GM11168 (cell line): ENCODE data around the gene RIMS4.
"Not testable (repeated sequence)": the region's sequence is repeated elsewhere in the genome, so short reads cannot be mapped to it uniquely, and the experiment has no call there.

ENCODE experiments used
- in situ Hi-C: fragments of 300-500 bp; cut with MboI; formaldehyde crosslinking; loops from one replicate; pipeline ENCODE4 v1.12.0; 2022; ENCODE audit warnings: low sequenced_read_pairs; ENCODE audit not compliant: unreplicated experiment

The RIMS4 gene

DNA sequence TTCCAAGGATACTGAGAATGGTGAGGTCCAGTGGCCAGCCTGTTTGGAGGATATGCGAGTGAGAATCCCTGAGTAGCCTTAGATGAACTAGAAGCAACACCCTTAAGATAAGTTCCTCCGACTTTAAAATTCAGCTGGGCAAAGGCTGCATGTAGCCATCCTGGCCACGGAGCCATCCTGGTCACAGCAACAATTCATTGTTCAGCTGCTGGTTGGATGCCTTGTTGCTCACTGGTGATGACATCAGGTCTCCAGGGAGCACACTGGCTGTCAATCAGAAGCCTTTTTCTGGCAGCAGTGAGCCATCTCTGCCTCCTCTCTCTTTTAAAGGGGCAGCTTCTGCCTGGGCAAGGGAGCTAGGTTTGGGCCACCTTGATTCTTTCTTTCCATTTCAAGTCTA, 22.4 kb upstream of the RIMS4 start:
- in situ Hi-C loops: no loop called here

DNA sequence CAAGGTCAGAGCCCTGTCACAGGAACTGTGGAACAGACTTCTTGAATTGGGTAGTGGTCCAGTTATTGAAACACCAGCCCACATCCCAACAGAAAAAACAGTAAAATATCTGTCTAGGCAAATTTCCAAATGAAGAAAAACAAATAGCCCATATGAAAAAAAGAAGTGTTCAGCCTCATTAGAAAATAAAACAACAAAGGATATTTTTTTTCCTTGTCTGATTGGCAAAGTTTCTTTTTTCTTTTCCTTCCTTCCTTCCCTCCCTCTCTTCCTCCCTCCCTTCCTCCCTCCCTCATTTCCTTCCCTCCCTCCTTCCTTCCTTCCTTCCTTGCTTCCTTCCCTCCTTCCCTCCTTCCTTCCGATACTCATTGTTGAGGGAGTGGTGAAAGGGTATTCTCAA, 20.6 kb upstream of the RIMS4 start:
- in situ Hi-C loops: no loop called here

DNA sequence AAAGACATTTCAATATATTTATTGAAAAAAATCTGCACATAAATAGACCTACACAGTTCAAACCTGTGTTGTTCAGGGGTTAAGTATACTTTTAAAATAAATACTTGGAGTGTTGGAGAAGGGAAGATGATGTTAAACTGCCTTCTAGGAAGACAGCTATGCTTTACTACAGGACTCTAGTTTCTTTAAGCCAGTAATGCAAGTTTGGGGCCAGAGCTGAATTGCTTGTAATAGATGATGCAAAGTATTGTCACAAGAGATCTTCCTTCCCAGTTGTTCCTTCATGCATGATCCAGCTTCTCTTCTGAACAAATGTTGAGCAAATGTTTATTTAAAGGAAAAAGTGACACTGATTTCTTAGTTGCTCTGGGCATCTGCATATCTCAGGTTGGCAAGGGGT, 20.2 kb upstream of the RIMS4 start:
- in situ Hi-C loops: no loop called here

DNA sequence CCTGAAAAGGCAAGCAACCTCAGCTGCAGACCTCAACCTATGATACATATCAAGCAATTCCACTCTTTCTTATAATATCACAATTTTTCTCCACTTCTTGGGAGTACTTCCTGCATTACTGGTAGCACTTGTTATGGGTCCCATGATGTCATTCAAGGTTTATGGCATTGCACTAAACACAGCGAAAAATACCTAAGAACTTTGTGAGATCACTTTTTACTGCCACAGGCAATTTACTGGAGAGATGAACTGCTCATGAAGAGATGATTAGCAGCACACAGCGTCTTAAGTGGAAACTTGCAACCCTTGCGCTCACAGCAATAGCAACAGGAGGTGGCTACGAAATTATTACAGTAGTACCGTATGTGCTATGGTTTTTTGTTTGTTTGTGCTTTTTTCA, 19.3 kb upstream of the RIMS4 start:
- in situ Hi-C loops: no loop called here

DNA sequence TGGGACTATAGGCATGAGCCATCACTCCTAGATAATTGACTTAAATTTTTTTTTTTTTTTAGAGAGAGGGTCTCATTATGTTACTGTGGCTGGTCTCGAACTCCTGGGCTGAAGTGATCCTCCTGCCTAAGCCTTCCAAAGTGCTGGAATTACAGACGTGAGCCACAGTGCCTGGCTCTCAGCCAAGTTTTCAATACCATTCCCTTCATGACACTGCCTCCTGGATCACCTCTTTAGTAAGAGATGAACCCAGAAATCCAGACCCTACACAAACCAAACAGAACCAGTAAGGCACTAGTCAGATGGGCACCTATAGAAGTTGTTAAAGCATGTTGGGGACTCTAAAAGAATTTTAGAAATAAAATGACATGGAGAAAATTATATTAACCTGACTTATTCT, 18.3 kb upstream of the RIMS4 start:
- in situ Hi-C loops: no loop called here

DNA sequence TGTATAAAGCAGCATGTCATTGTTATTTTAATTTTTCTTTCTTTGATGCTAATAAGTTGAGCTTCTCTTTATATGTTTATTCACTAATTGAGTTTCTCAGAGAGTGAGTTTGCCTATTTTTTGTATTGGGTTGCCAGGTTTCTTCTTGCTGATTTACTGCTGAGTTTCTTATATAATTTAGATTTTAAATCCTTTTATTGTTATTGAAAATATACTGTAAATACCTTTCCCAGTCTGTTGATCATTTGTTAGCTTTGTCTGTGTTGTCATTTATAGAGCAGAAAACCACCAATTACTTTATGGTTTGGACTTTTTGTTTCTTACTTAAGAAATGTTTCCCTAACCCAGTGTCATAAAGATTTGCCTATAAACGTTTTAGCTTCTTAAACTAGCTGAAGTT, 17.1 kb upstream of the RIMS4 start:
- in situ Hi-C loops: no loop called here

DNA sequence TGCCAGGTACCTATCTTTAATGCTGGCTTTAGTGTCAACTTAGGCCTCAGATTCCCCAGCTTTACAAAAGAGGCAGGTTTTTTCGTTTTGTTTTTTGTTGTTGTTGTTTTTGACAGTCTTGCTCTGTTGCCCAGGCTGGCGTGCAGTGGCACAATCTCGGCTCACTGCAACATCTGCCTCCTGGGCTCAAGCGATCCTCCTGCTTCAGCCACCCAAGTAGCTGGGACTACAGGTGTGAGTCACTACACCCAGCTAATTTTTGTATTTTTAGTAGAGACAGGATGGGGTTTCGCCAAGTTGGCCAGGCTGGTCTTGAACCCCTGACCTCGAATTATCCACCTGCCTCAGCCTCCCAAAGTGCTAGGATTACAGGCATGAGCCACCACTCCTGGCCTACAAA, 11.2 kb upstream of the RIMS4 start:
- in situ Hi-C loops: not testable (repeated sequence)

DNA sequence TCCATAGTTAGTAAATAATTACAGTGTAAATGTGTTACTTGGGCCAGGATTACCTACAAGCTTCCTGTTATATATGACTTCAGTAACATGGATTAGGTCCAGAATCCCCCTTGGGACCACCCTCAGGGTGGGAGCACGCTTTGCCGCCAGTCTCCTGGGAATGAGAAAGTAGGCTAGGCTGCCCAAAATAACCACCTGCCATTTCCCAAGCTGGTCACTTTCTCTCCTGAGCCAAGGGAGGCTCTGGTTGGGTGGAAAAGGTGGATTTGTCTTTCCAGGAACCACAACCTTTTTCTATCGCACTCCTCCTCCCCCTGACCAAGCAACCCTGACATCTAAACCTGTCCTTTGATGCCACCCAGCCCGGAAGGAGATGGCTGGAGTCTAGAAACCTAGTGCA, 9.6 kb upstream of the RIMS4 start:
- in situ Hi-C loops: no loop called here

DNA sequence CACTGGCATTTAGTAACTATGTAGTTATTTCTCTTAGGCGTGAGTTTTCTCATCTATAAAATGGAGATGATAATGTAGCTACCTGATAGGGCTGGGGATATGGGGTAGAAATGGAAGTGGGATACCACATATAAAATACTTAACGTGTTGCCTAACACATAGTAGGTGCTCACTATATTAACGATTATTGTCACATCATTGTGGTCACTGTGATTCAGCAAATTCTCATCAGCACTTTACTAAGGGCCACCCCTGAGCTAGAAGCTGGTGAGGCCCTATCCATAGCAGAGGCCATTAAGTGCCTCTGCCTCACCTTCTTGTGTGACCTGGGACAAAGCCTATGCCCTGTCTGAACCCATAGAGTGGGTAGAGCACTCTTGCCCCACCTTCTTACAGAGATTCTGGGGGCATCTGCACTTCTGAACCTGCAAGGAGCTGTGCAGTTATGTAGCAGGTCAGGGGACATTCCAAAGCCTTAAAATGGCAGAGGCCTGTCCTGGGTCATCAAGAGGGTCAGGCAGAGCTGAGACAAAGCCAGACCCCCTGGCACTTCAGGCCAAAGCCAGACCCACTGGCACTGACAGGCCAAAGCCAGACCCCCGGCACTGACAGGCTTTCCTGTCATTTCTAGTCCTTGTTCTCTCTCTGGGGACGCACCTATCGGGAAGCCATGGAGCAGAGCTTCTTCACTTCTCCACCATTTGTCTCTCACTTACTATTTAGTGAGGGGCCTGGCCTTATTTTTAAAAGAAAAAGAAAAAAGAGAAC, 7.0 kb upstream of the RIMS4 start:
- in situ Hi-C loops: no loop called here

DNA sequence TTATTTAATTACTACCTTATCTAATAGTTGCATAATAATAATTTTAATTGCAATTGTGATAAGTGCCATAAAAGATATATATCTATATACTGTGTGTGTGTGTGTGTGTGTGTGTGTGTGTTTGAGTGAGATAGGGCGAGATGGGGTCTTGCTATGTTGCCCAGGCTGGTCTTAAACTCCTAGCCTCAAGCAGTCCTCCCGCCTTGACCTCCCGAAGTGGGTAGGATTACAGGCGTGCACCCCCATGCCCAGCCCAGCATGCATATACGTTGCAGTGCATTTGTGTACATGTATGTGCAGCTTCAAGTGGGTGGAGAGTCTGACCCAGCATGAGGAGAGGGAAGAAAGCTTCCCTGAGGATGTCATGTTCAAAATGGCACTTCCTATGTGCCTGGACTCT, 4.6 kb upstream of the RIMS4 start:
- in situ Hi-C loops: no loop called here

DNA sequence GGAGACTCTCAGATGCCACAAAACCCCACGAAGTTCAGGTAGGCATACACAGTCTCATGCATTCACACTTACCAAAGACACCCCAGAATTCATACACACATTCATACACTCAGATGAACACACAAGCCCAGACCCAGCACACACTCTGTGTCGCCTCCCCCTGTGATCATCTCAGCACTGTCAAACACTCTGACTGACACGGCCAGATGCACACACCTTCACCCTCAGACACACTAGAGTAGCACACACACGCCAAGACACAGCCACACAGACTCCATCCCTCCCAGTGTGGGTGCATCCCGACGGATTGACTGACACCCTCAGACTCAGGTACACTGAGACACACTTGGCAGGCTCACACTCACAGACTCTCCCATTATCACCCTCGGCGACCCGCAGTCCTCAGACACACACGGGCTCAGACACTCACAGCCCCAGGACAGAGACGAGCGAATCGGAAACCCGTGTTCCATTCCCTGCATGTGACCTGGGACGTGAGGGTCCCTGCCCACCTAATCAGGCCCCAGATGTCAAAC, 872 bp upstream of the RIMS4 start:
- in situ Hi-C loops: no loop called here

DNA sequence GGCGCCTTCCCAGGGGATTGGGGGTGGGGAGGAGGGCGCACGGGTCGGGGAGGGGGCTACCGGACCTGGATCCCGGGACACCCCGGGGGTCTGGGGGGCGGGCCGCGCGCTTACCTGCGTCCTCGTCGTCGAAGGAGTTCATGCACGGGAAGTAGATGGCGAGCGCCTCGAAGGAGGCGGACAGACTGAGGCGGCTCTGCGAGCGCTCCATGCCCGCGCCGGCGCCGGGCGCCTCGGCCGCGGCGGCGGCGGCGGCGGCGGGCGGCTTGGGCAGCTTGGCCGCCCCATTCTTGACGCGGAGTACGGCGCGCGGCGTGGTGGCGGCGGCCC, 320 bp downstream of the RIMS4 start:
- in situ Hi-C loops: no loop called here

DNA sequence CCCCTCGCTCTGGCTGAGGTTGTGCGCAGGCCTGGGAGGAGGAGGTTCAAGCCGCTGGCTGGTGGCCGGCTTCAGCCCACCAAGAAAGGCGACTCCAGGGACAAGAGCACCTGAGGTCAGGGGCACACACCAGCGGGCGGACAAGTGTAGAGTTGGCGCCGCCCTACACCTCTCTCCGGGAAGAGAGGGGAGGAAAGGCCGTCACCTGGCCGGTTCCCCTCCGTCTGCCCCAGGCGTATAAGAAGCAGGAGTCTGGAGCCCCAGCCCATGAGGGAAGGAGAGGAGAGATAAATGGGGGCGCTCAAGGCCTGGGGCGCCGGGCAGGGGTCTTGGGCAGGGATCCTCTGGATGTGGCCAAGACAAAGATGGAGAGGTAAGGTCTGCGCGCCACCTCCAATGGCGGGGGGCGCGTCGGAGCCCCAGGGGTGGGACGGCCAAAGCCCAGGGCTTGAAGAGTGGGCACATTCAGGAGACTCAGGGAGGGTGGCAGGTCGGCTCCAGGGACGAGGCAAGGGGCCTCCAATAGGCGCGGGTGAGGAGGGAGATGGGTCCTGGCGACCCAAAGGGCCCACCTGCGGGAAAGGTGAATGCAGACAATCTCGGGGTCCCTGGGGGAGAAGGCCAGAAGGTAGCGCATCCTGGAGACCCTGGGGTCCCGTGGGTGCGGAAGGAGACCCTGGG, 826 bp downstream of the RIMS4 start:
- in situ Hi-C loops: no loop called here

DNA sequence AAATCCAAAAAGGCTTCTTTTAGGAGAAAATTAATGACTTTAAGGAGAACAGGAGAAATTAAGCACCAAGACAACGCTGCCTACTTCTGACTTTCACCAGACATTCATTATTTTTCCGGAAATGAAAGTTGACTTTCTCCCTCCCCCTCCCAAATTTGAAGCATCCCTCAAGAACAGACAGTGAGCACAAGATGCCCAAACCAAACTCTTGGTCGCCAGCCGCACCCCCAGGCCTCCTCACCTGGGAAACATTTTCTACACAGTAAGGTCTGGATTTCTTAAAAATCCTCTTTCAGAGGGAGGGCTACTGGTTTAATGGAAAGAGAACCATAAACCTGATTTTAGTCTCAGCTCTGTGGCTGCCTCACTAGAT, 2.7 kb downstream of the RIMS4 start:
- in situ Hi-C loops: no loop called here

DNA sequence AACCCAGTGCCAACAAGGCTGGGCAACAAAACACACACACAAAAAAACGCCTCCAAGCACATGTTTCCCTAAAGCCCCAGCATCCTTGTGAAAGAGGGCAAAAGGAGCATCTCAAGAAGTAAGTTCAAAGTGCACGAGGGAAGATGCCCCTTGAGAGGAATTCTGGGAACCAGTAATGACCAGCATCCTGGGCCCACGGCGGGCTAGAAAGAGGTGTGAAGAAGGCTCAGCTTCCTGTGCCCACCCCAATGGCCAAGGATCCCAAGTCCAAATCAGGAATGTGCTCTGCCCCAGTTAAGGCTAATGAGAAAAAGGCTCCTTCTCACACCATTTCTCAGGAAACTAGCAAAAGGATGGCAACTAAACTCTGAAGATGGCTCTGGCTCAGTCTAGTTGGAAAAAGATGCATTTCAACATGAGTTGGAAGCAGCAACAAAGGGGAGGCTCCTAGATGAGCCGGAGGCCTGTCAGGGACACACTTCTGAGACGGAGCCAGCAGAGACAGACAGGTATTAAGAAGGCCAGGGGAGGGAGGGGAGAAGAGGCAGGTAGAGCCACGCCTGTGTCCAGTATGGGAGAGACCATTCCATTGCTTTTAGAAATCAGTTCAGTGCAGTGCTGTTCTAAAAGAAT, 3.2 kb downstream of the RIMS4 start:
- in situ Hi-C loops: no loop called here

DNA sequence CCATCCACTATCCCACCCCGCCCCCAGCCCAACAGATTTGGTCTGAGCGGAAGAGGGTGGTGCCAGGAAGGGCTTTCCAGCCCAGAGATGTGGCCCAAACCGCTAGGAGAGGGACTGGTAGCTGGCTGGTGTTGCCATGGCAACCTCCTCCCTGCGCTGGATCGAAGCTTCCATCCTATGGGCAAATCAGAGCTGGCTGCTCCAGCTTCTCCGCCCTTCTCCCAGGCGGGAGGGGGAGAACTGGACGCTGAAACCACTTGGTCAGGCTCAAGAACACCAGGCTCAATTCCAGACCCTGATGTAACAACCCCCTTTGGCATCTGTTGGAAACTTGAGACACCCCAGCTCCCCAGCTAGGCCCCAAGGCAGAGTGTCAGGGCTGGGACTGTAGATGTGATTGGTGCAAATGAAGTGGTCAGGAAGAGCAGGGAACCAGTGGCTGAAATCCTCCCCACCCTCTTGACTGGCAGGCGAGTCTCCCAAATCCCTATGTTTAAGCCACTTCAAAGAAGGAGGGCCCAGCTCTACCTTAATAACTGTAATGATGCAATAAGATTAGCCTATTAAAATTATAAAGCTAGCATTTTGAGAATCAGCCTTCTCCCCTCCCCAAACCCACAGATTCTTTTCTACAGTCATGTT, 4.2 kb downstream of the RIMS4 start:
- in situ Hi-C loops: no loop called here

DNA sequence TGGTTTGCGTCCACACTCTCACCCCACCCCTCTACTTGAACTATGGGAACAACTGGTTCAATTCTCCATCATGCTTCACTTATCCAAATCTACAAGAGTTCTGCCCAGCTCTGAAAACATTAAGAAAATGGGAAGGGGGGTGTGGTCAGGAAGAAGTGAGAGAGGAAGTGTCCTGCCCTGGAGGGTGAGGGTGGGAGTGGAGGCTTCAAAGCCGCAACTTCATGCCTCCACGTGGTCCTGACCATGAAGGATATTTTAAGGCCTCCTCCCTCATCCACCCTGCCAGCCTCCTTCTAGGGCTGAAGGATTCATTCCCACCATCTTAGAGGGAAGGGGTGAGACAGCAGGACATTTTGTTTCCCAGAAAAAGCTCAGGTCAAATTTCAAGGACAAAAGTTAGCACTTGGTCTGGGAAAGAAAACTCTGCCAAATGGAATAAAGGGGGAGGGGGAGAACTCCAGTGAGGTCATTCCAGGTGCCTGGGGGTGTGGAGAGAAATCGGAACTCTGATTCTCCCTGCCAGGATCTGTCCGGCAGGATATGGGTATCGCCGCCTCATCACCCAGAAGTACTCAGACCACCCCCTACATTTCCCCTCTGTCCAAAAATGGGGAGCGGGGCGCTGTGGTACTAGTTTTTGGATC, 4.9 kb downstream of the RIMS4 start:
- in situ Hi-C loops: no loop called here

DNA sequence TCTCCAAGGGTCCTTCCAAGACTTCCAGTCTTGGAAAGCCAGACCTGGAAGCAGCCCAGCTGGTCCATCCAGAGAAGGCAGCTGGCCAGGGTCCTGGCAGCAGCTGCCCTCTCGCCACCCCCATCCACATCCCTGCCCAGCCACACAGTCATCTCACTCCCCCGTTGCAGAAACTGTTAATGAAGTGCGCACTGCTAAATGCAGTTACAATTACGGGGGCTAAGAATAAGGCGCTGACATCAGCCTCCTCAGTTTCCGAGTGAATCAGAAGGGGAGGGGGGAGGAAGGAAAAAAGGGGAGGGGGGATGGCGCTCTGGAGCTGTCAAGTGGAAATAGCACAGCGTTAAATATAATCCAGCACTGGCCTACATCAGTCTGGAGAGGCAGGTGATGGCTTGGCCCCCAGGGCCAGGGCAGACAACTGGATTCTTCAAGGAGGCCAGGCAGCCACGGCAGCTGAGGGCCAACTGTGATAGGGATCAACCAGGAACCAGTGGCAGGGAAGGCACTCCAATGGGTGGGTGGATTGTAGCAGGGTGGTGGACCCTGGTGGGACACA, 6.9 kb downstream of the RIMS4 start:
- in situ Hi-C loops: no loop called here

DNA sequence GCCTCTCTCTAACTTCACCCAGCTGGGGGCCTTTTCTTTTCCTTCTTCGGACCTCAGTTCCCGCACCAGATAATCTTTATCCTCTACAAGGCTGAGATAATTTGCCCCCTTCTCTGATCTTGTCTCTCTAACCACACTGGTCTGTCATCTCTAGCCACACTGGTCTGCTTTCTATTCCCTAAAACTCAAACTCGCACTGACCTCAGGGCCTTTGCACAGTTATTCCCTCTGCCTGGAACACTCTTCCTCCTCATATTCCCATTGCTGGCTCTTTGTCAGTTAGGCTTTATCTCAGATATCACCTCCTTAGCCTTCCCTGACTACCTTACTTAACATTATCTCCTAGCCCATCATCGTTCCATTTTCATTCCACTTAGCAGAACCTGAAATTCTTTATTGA, 7.6 kb downstream of the RIMS4 start:
- in situ Hi-C loops: no loop called here

DNA sequence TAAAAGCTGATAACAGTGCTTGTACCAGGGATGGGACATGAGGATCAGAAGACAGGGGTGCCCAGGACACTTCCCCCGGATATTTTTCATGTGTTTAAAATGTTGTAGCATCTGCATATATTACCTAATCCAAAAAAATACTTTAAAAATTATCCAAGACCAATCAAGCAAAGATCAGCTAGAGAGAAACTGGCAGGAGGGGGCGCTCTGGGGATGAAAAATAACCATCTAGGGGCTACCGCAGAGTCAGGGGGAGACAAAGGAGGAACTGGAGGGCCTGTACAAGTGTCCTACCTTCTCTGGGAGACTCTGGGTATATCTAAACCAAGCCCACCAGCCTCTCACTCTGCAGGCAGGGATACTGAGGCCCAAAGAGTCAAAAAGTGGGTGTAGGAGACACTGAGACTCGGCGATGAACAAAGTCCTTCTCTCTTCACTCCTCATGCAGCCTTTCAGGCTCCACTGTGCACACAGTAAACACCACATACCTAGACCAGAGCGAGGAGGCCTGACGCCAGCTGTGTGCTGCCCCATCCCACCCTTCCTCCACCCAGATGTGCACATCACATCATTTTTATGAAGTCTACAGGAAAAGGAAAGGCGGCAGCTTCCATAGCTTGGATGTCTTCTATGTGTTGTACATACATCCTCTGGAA, 9.8 kb downstream of the RIMS4 start:
- in situ Hi-C loops: no loop called here
